Ovary (tissue), 9 donors: ENCODE measurements around the gene BBS9. TPM values are rescaled to one million over a fixed set of nuclear protein-coding genes. Genes with fewer than 3 reads are reported as not detected.

ENCODE experiments used
- DNase-seq, 5 donors: peaks; one replicate each; pipeline ENCODE4 v3.0.0-alpha.2; 2019 to 2020
- H3K27ac ChIP-seq, 2 donors: fragments of 200-600 bp; one replicate each; pipeline versions ENCODE4 v1.5.1 to v1.8.0; 2019 to 2022
- H3K27me3 ChIP-seq: fragments of 200-600 bp; one replicate; pipeline ENCODE4 v1.8.0; 2022
- H3K36me3 ChIP-seq: fragments of 200-600 bp; sonication (generic); one replicate; pipeline ENCODE4 v1.5.1; 2019
- H3K4me1 ChIP-seq: one replicate; pipeline ENCODE4 v1.8.1; 2013; ENCODE audit warnings: mild to moderate bottlenecking, moderate library complexity; ENCODE audit not compliant: insufficient read depth
- H3K4me3 ChIP-seq: fragments of 200-600 bp; sonication (generic); one replicate; pipeline ENCODE4 v1.5.1; 2017
- H3K9me3 ChIP-seq, 2 donors: fragments of 200-600 bp in 1 of 2; sonication (generic) in 1 of 2; one replicate each; pipeline versions ENCODE4 v1.5.1 to v1.8.1; 2013 to 2019; ENCODE audit warnings: mild to moderate bottlenecking in 1 of 2, moderate library complexity in 1 of 2
- EP300 ChIP-seq: sonication (generic); formaldehyde crosslinking; IDR thresholded peaks from one replicate; pipeline ENCODE4 v1.6.1; 2017; ENCODE audit warnings: antibody characterized with exemption
- POLR2A ChIP-seq: fragments of 450-650 bp; IDR thresholded peaks from one replicate; pipeline ENCODE4 v1.6.1; 2017; ENCODE audit warnings: antibody characterized with exemption, mild to moderate bottlenecking, moderate library complexity
- WGBS, 3 donors: extraction: QIAGEN DNeasy Blood & Tissue Kit in 1 of 3; methylation state at CpG; one replicate each; pipeline versions ENCODE4 v1.1.5 to v1.1.7; 2013 to 2017; 5-methylcytosine and 5-hydroxymethylcytosine counted together
- intact Hi-C, 4 donors: fragments of 100-400 bp; cut with DNase I; formaldehyde crosslinking; loops; one replicate each; pipeline versions ENCODE4 v1.11.0 to v1.15.1; 2022 to 2023
- polyA plus RNA-seq, 2 donors: library from polyadenylated mRNA; stranded (reverse); fragments of 200-250 nt in 1 of 2; fragments of 350-450 nt in 1 of 2; fragmentation: Illumina TruSeq in 1 of 2; extraction: RNeasy Lipid Tissue Mini Kit (QIAGEN cat#74804) in 1 of 2; gene quantifications; one replicate each; pipeline ENCODE4 v1.2.3, GENCODE V29; 2013 to 2014
- total RNA-seq, 7 donors: library from RNA; depleted of rRNA in 2 of 7; stranded (reverse); fragments of >200 nt in 2 of 7; fragmentation: NEBNext Ultra II Directional in 3 of 7; extraction: Animal tissue kit (Norgen Biotek cat#: 25700) in 3 of 7; gene quantifications; one replicate each; pipeline versions ENCODE4 v1.1.0 to v1.2.4, GENCODE V29; 2016 to 2023
- TF ChIP-seq, protein P1 (sequence below), 3 donors: fragments of 450-650 bp in 2 of 3; fragments of 200-600 bp in 1 of 3; IDR thresholded peaks; one replicate each; pipeline versions ENCODE4 v1.5.1 to v1.8.0; 2016 to 2022; ENCODE audit warnings: antibody characterized with exemption in 3 of 3, mild to moderate bottlenecking in 1 of 3
- donor health status: DM: no; HTN: no; CAD: no; lungs with moderate emphysema.
- donor health status: DM: no; HTN: no; CAD: no.
- donor health status: Bipolar disorder and iron deficiency.
- donor health status: DM: yes; HTN: yes; CAD: no.
- donor health status: DM: no; HTN: no; CAD: no.
- donor health status: DM: yes; HTN: yes; CAD: no.

The BBS9 gene
- total and polyA plus RNA-seq, 9 donors = 8.1 to 42.0 (median 29.7) TPM

GRCh38 chr7:33624215-33624614, 494.9 kb downstream of the BBS9 start:
- no peaks in the 10 kb centered on the region for H3K36me3 ChIP-seq
- no peak for DNase-seq
- no peaks in the 10 kb centered on the region for H3K9me3 ChIP-seq
- H3K27me3 ChIP-seq = no peaks in the 10 kb centered on the region
- TF ChIP-seq POLR2A (no peak), EP300 (no peak)
- TF ChIP-seq, protein P1, sequence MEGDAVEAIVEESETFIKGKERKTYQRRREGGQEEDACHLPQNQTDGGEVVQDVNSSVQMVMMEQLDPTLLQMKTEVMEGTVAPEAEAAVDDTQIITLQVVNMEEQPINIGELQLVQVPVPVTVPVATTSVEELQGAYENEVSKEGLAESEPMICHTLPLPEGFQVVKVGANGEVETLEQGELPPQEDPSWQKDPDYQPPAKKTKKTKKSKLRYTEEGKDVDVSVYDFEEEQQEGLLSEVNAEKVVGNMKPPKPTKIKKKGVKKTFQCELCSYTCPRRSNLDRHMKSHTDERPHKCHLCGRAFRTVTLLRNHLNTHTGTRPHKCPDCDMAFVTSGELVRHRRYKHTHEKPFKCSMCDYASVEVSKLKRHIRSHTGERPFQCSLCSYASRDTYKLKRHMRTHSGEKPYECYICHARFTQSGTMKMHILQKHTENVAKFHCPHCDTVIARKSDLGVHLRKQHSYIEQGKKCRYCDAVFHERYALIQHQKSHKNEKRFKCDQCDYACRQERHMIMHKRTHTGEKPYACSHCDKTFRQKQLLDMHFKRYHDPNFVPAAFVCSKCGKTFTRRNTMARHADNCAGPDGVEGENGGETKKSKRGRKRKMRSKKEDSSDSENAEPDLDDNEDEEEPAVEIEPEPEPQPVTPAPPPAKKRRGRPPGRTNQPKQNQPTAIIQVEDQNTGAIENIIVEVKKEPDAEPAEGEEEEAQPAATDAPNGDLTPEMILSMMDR (IDR thresholded peaks at IDR 0.05) = no peak
- intact Hi-C loops = no loop called here
- no peak overlapping the region for H3K27ac ChIP-seq
- no peaks in the 10 kb centered on the region for H3K4me1 ChIP-seq
- no peak overlapping the region for H3K4me3 ChIP-seq

DNA sequence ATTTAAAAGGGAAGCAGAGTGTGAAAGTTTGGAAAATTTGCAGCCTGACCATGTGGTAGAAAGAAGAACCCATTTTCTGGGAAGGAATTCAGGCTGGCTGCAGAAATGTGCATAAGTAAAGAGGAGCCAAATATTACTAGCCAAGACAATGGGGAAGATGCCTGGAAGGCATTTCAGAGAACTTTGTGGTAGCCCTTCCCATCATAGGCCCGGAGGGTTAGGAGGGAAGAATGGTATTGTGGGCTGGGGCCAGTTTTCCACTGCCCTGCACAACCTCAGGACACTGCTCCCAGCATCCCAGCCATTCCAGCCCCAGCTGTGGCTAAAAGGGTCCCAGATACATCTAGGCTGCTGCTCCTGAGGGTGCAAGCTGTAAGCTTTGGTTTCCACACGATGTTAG, 497.5 kb downstream of the BBS9 start:
- H3K4me1 ChIP-seq = no peaks in the 10 kb centered on the region
- H3K4me3 ChIP-seq = no peak overlapping the region
- 89 to 98% (median 95%) methylated on average over 2 of the region's 2 CpGs for WGBS, 3 donors
- H3K27ac ChIP-seq = no peak overlapping the region
- DNase-seq = no peak
- no peak for TF ChIP-seq EP300
- TF ChIP-seq, protein P1 (IDR thresholded peaks at IDR 0.05) = no peak
- no peak for TF ChIP-seq POLR2A
- intact Hi-C loops = no loop called here
- H3K27me3 ChIP-seq = no peaks in the 10 kb centered on the region
- H3K9me3 ChIP-seq = no peaks in the 10 kb centered on the region
- no peaks in the 10 kb centered on the region for H3K36me3 ChIP-seq

- Histone ChIP-seq H3K36me3 (no peaks in the 10 kb centered on the region), H3K9me3 (no peaks in the 10 kb centered on the region), H3K4me3 (no peak overlapping the region), H3K4me1 (no peaks in the 10 kb centered on the region), H3K27ac (no peak overlapping the region), H3K27me3 (no peaks in the 10 kb centered on the region)
- intact Hi-C loops = no loop called here
- TF ChIP-seq, protein P1 (IDR thresholded peaks at IDR 0.05) = no peak
- TF ChIP-seq EP300 (no peak), POLR2A (no peak)
- DNase-seq = no peak
- 74 to 84% (median 82%) methylated on average over 3 of the region's 3 CpGs for WGBS, 3 donors
These were observed 498.4 kb downstream of the BBS9 start for GRCh38 chr7:33627741-33628140.

- Histone ChIP-seq H3K4me3 (no peak overlapping the region), H3K36me3 (no peaks in the 10 kb centered on the region), H3K4me1 (no peaks in the 10 kb centered on the region), H3K9me3 (no peaks in the 10 kb centered on the region), H3K27me3 (no peaks in the 10 kb centered on the region), H3K27ac (no peak overlapping the region)
- TF ChIP-seq EP300 = no peak
- no peak for TF ChIP-seq POLR2A
- TF ChIP-seq, protein P1 (IDR thresholded peaks at IDR 0.05) = no peak
- intact Hi-C loops = no loop called here
- DNase-seq = no peak
- 88 to 90% (median 89%) methylated on average over 2 of the region's 2 CpGs for WGBS, 3 donors
These were observed 499.5 kb downstream of the BBS9 start for GRCh38 chr7:33628894-33629293.

DNA sequence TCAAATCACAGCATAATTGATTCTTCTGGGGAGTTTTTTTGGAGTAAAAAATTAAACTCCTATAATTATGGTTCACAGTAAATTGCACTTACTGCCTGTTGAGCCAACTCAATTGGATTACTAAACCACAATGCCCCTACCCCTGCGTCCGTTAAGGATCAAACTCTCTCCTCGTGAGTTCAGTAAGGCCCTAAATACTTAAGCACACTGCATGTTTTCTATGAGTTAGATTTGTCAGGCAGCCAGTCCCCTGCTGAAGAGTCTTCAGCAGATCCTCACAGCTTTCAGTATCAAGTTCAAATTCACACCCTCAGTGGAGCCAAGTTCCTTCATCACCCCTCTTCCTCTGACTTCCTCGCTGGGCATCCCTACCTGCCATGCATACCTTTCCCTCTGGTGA, 501.0 kb downstream of the BBS9 start:
- no peaks in the 10 kb centered on the region for H3K27me3 ChIP-seq
- intact Hi-C loops = no loop called here
- H3K4me1 ChIP-seq = no peaks in the 10 kb centered on the region
- no peak overlapping the region for H3K4me3 ChIP-seq
- 93 to 97% (median 95%) methylated on average over 4 of the region's 4 CpGs for WGBS, 3 donors
- H3K9me3 ChIP-seq = no peaks in the 10 kb centered on the region
- DNase-seq = no peak
- no peaks in the 10 kb centered on the region for H3K36me3 ChIP-seq
- no peak overlapping the region for H3K27ac ChIP-seq
- TF ChIP-seq POLR2A (no peak), EP300 (no peak)
- TF ChIP-seq, protein P1 (IDR thresholded peaks at IDR 0.05) = no peak
